Activated CD4-positive, alpha-beta T cell treated with anti-CD3 and anti-CD28 coated beads for 1 hour (primary cell): Measurements from ENCODE around the gene PTH2R.
"Not testable (repeated sequence)": the region's sequence is repeated elsewhere in the genome, so short reads cannot be mapped to it uniquely, and the experiment has no call there.

Experiments
- DNase-seq: peaks from one replicate; pipeline ENCODE4 v3.0.0-alpha.2; 2020

PTH2R gene

DNA sequence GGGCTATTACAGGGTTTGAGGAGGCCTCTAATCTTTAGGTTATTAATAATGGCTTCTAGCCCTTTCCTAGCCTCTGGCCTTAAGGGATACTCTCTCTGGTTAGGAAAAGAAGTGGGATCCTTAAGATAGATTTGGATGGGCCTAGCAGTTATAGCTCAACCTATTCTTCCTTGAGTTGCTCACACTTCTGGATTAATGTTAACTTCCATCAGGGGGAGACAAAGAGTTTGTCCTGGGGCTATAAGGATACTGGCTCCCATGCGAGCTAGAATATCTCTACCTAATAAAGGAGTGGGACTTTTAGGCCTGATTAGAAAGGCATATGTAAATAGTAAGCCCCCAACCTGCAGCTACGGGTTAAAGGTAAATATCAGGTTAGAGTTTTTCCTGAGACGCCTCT, 14.3 kb upstream of the PTH2R start:
- no peak for DNase-seq

GRCh38 chr2:208396796-208397195, 9.8 kb upstream of the PTH2R start:
- DNase-seq = not testable (repeated sequence)

GRCh38 chr2:208399201-208399600, 7.4 kb upstream of the PTH2R start:
- no peak for DNase-seq

DNA sequence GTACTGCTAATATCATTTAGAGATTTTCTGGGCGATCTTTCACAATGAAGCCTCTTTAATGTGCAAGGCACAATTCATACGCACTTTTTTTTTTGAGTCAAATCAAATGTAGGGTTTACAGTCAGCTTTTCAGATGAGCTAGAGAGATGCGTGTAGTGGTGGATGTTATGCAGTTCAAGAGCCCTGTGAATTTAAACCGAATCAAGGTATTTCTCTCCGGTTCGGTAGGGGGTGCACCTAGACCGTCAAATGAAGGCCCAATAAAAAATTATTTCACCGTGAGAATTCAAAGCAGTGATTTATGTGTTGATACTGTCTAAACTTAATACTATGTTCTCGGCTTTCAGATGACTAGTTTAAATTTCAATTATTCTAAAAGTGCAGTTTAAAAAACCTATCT, 1.1 kb downstream of the PTH2R start:
- DNase-seq = no peak

- no peak for DNase-seq
Measured at GRCh38 chr2:208413931-208414330, 7.3 kb downstream of the PTH2R start.

DNA sequence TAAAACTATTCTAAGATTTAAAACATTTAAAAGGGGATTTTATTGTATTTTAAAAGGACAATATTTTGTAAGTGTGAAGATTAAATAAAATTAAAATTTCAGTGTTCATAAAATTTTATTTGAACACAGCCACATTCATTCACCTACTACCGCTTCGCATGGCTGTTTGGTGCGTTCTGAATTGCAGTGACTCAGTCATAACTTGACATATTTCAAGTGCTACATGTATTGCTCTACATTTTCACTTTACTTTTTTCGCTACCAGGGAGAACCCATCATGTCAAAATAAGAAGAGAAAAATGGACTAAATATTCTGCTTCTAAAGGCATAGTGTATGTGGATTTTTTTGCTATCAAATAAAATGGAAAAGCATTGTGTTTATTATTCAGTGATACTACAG, 8.7 kb downstream of the PTH2R start:
- no peak for DNase-seq

GRCh38 chr2:208415897-208416296, 9.3 kb downstream of the PTH2R start:
- DNase-seq = no peak

- no peak for DNase-seq
Measured at GRCh38 chr2:208426412-208427045, 19.9 kb downstream of the PTH2R start.

GRCh38 chr2:208437755-208438154, 31.2 kb downstream of the PTH2R start:
- no peak for DNase-seq

DNA sequence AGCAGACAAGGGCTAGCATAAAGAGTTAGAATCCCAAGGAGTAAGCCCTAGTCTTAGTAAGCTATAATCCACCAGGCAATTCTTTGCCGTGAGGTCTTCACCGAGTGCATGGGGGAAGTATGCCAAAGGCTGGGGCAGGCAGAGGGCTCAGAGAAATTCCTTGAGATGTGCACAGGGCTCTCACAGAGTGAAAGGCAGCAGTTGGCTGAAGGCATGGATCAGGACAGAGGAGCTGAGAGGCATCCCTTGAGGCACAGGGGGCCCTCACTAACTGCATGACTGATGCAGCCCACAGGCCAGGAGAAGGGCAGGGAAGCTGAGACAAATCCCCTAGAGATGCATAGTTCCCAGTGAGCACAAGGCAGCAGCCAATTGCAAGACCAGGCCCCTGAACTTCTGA, 34.1 kb downstream of the PTH2R start:
- DNase-seq = no peak

GRCh38 chr2:208441951-208442350, 35.4 kb downstream of the PTH2R start:
- no peak for DNase-seq

DNA sequence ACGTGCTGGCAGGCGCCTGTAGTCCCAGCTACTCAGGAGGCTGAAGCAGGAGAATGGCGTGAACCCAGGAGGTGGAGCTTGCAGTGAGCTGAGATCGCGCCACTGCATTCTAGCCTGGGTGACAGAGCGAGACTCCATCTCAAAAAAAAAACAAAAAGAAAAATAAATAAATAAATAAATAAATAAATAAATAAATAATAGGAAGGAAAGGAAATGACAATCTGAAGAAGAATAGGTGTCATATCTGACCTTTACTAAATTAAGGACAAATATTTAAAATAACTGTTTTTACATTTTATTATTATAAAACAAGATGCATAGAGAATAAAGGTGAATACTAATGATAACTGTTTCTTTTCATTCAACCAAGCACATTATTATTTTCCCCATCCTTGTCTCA, 40.9 kb downstream of the PTH2R start:
- not testable (repeated sequence) for DNase-seq

DNA sequence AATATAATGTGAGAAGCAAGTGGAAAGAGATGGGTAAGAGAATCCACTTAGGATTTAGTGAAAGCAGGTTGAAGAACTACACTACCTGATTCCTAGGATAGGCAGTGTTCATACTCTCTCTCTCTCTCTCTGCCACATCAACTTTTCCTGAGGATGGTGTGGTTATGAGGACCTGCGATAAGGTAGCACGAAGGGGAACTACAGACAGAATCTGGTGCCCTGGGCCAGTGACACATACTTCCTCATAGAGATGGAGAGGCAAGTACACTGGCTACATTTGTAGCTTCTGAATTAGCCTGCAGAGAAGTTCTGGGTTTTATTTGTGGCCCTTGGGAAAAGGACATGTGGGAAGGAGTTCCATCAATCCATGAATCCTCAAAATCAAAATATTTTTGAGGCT, 44.5 kb downstream of the PTH2R start:
- DNase-seq = no peak

DNA sequence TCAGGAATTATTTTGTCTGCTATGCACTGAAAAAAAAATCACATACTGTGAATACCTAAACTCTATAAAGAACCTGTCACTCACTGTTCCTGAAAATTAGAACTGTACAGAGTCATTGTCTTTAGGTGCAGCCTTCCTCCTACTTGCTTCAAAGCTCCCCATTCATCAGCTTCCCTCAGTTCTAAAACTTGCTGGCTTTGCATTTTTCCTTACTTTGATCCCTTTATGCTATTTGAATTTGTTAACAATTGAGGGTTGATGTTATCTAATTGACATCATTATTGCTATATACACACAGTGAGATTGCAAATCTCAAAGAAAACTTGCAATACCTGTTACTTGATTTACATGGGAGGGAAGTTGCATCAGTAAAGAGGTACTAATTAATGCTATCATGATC, 48.3 kb downstream of the PTH2R start:
- no peak for DNase-seq

DNA sequence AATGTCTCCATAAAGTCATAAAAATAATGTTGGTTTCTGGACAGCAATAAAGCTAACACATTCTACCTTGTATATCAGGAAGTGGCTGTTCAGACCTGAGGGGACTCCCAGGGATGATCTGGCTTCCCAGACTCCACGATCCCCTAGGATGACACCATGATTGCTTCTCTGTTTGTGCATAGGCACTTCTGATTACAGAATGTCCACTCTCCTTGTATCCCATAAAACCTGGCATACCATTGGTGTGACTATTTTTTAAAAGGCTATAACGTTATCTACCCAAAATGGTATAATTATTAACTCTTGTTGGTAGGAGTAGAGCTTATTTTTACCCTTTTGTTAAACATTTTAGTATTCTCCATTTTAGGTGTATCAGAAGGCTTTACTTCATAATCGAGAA, 57.1 kb downstream of the PTH2R start:
- DNase-seq = no peak

GRCh38 chr2:208464205-208464604, 57.6 kb downstream of the PTH2R start:
- DNase-seq = no peak

GRCh38 chr2:208466151-208466919, 59.7 kb downstream of the PTH2R start:
- DNase-seq = no peak

GRCh38 chr2:208466920-208467298, 60.3 kb downstream of the PTH2R start:
- DNase-seq = no peak

- no peak for DNase-seq
Measured at GRCh38 chr2:208467564-208467963, 61.0 kb downstream of the PTH2R start.

DNA sequence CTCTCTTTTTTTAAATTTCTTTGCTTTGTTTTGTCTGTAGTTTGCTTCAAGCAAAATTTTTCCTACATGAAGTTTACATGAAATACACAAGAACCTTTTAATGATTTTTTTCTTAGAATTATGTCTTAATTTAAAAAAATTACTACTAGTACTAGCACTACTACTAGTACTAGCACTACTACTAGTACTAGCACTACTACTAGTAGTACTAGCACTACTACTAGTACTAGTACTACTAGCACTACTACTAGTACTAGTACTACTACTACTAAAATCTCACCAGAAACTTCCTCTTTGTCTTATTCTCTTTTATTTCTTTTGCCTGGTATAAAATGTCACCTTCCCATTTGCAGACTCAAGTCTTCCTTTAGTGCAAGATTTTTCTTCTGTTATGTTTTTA, 71.1 kb downstream of the PTH2R start:
- DNase-seq = no peak

GRCh38 chr2:208479342-208479741, 72.8 kb downstream of the PTH2R start:
- DNase-seq = no peak

GRCh38 chr2:208481945-208482344, 75.4 kb downstream of the PTH2R start:
- not testable (repeated sequence) for DNase-seq

GRCh38 chr2:208482453-208483015, 75.9 kb downstream of the PTH2R start:
- DNase-seq = not testable (repeated sequence)

DNA sequence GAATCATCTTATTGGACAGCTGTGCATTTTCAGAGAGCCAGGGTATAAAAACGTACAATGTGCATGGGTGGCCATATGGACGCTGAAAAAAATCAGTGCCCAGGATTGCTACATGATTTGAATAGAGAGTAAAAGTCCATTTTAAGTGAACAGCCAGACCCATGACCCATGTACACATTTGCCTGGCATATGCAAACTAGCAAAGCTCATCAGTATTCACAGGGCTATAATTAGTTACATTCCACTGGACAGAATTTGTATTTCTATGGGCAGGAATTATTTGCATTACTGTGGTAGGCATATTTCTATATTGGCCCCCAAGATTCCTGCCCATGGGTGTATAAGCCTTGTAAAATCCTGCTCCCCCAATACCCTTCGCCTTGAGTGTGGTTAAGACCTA, 78.8 kb downstream of the PTH2R start:
- DNase-seq = no peak
